DND-41 (cell line): ENCODE measurements around the gene NFKB1.

Experiments
- ATAC-seq: fragments of 200-7000 bp; cut with Tn5 transposase; 3 replicates; pipeline ENCODE4 v1.9.1; 2021; ENCODE audit warnings: low read depth; ENCODE audit not compliant: insufficient read depth
- DNase-seq: peaks from one replicate; pipeline ENCODE4 v3.0.0-alpha.2; 2020
- H2AFZ ChIP-seq: 2 replicates; pipeline ENCODE4 v1.6.0; 2012; ENCODE audit warnings: low read depth, low read length
- H3K27ac ChIP-seq: 2 replicates; pipeline ENCODE4 v1.5.1; 2012; ENCODE audit warnings: low read length, inconsistent platforms
- H3K27me3 ChIP-seq: fragments of 200-600 bp; sonication (generic); 2 replicates; pipeline ENCODE4 v1.6.0; 2012; ENCODE audit warnings: low read length, mild to moderate bottlenecking, inconsistent platforms; ENCODE audit not compliant: insufficient read depth, poor library complexity
- H3K36me3 ChIP-seq: 2 replicates; pipeline ENCODE4 v1.5.1; 2012; ENCODE audit warnings: low read length, inconsistent platforms; ENCODE audit not compliant: insufficient read depth
- H3K4me1 ChIP-seq: 2 replicates; pipeline ENCODE4 v1.5.1; 2012; ENCODE audit warnings: mild to moderate bottlenecking, low read length; ENCODE audit not compliant: insufficient read depth
- H3K4me2 ChIP-seq: 2 replicates; pipeline ENCODE4 v1.6.0; 2012; ENCODE audit warnings: mild to moderate bottlenecking, moderate library complexity, low read length, inconsistent platforms; ENCODE audit not compliant: insufficient read depth
- H3K4me3 ChIP-seq, 2 experiments: fragments of 200-600 bp in 1 of 2; shearing (Covaris generic) in 1 of 2; 2 replicates each; pipeline ENCODE4 v1.5.1; 2012 to 2016; ENCODE audit warnings: inconsistent platforms in 2 of 2, low read length in 2 of 2, mild to moderate bottlenecking in 2 of 2, low read depth in 1 of 2, moderate library complexity in 1 of 2
- H3K79me2 ChIP-seq: 2 replicates; pipeline ENCODE4 v1.6.0; 2012; ENCODE audit warnings: low read length, inconsistent platforms; ENCODE audit not compliant: insufficient read depth
- H3K9ac ChIP-seq: 2 replicates; pipeline ENCODE4 v1.6.0; 2012; ENCODE audit warnings: low read depth, mild to moderate bottlenecking, inconsistent platforms, low read length, moderate library complexity
- H3K9me3 ChIP-seq: 2 replicates; pipeline ENCODE4 v1.5.1; 2012; ENCODE audit warnings: low read length, moderate library complexity, mild to moderate bottlenecking, inconsistent platforms; ENCODE audit not compliant: insufficient read depth, severe bottlenecking
- H4K20me1 ChIP-seq: 2 replicates; pipeline ENCODE4 v1.6.0; 2012; ENCODE audit warnings: low read length; ENCODE audit not compliant: insufficient read depth
- EZH2 ChIP-seq: IDR thresholded peaks from 3 replicates; pipeline ENCODE4 v1.6.1; 2012; ENCODE audit warnings: borderline replicate concordance, low read depth, mild to moderate bottlenecking, moderate library complexity, low read length, inconsistent platforms; ENCODE audit not compliant: severe bottlenecking
- TF ChIP-seq, protein P1 (sequence below): IDR thresholded peaks from 2 replicates; pipeline ENCODE4 v1.5.1; 2012; ENCODE audit warnings: borderline replicate concordance, low read length, moderate library complexity, mild to moderate bottlenecking; ENCODE audit not compliant: poor library complexity, severe bottlenecking; ENCODE audit errors: extremely low read depth

NFKB1 gene

DNA sequence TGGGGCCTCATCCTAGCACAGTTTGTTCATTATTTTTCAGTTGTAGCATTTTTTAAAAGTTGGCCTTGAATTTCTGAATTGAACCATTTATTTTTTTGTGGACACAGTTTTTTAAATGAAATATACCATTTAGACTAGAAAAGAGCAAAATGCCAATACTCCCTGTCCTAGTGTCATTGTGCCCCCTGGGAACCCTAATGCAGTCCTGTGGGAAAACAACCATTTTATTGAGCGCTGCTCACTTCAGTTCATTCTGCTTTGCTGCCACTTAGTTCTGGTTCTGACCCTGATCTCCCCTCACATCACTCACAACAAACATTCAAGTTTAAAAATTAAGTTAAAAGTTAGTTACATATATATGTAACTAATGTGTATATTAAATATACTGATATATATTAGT, 5.4 kb downstream of the NFKB1 start:
- H2AFZ ChIP-seq: no peak overlapping the region
- peaks cover 4% of the 10 kb centered on the region; the same call in 1 of the 2 replicates for H3K36me3 ChIP-seq
- H3K4me3 ChIP-seq: no peak overlapping the region
- DNase-seq (no peak), ATAC-seq (no peak)
- H3K27me3 ChIP-seq: no peaks in the 10 kb centered on the region
- H3K4me2 ChIP-seq: no peak overlapping the region
- H3K9ac ChIP-seq: no peak overlapping the region
- peaks cover 5% of the 10 kb centered on the region; the same call in 1 of the 2 replicates for H4K20me1 ChIP-seq
- peaks cover 26% of the 10 kb centered on the region for H3K4me1 ChIP-seq
- TF ChIP-seq EZH2: no peak
- TF ChIP-seq, protein P1, sequence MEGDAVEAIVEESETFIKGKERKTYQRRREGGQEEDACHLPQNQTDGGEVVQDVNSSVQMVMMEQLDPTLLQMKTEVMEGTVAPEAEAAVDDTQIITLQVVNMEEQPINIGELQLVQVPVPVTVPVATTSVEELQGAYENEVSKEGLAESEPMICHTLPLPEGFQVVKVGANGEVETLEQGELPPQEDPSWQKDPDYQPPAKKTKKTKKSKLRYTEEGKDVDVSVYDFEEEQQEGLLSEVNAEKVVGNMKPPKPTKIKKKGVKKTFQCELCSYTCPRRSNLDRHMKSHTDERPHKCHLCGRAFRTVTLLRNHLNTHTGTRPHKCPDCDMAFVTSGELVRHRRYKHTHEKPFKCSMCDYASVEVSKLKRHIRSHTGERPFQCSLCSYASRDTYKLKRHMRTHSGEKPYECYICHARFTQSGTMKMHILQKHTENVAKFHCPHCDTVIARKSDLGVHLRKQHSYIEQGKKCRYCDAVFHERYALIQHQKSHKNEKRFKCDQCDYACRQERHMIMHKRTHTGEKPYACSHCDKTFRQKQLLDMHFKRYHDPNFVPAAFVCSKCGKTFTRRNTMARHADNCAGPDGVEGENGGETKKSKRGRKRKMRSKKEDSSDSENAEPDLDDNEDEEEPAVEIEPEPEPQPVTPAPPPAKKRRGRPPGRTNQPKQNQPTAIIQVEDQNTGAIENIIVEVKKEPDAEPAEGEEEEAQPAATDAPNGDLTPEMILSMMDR: no peak
- peaks cover 89% of the 10 kb centered on the region for H3K79me2 ChIP-seq
- no peaks in the 10 kb centered on the region for H3K9me3 ChIP-seq
- H3K27ac ChIP-seq: no peak overlapping the region

DNA sequence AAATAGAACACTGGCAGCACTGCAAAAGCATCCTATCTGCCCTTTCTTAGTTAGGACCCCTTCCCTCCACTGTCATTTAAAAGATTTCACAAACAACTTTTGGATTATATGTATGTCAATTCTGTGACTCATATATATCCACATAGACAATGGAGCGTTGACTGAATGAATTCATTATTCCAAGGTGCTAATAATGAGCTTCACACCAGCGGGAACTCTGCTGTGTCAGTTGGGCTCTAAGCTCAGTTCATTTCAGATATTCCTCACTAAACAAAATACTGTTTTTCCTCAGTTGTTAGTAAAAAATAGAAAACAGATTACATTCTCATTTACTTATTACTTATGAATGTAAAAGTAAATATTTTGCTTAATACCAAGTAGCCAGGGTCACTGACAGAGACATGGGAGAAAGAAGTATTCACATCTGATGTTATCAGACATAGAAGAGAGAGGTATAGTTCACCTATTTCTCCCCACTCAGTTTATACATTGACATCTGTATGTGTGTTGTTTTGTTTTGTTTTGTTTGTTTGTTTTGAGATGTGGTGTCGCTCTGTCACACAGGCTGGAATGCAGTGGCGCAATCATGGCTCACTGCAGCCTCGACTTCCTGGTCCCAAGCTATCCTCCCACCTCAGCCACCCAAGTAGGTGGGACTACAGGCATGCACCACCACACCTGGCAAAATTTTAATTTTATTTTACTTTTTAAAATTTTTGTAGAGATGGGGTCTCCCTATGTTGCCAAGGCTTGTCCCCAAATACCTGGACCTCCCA, 10.9 kb downstream of the NFKB1 start:
- no peaks in the 10 kb centered on the region for H3K27me3 ChIP-seq
- no peaks in the 10 kb centered on the region for H3K9me3 ChIP-seq
- no peak overlapping the region for H3K4me2 ChIP-seq
- no peak overlapping the region for H3K9ac ChIP-seq
- no peak for DNase-seq
- no peak overlapping the region for H3K27ac ChIP-seq
- peaks cover 64% of the 10 kb centered on the region for H3K79me2 ChIP-seq
- ATAC-seq: no peak
- no peak overlapping the region for H3K4me3 ChIP-seq
- peaks cover 3% of the 10 kb centered on the region; the same call in 1 of the 2 replicates for H4K20me1 ChIP-seq
- H3K36me3 ChIP-seq: peaks cover 3% of the 10 kb centered on the region; the same call in 1 of the 2 replicates
- H2AFZ ChIP-seq: no peak overlapping the region
- H3K4me1 ChIP-seq: no peaks in the 10 kb centered on the region
- TF ChIP-seq EZH2: no peak
- TF ChIP-seq, protein P1: no peak

DNA sequence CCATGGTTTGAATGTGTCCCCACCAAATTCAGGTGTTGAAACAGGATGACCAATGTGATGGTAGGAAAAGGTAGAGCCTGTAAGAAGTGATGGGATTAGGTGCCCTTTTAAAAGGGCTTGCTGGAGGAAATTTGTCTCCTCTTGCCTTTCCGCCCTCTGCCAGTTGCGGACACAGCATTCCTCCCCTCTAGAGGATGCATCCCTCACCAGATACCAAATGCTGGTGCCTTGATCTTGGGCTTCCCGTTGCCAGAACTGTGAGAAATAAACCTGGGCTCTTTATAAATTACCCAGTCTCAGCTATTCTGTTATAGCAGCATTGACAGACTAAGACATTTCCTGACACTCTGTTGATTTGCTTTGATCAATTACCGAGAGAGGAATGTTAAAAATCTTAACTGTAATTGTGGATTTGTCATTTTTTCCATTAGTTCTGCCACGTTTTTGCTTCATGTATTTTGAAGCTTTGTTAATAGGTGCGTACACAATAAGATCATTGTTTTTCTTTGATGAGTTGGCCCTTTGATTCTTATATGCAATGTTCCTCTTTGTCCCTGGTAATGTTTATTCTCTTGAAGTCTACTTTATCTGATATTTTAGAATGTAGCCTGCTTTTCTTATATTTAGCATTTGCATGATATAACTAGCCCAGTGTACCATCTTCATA, 13.3 kb downstream of the NFKB1 start:
- no peaks in the 10 kb centered on the region for H3K4me1 ChIP-seq
- no peaks in the 10 kb centered on the region for H3K9me3 ChIP-seq
- TF ChIP-seq EZH2: no peak
- TF ChIP-seq, protein P1: no peak
- peaks cover 55% of the 10 kb centered on the region for H3K79me2 ChIP-seq
- peaks cover 8% of the 10 kb centered on the region; the same call in 1 of the 2 replicates for H4K20me1 ChIP-seq
- H3K4me2 ChIP-seq: no peak overlapping the region
- DNase-seq (no peak), ATAC-seq (no peak)
- H3K9ac ChIP-seq: no peak overlapping the region
- no peak overlapping the region for H3K27ac ChIP-seq
- no peaks in the 10 kb centered on the region for H3K27me3 ChIP-seq
- H3K4me3 ChIP-seq: no peak overlapping the region
- peaks cover 3% of the 10 kb centered on the region; the same call in 1 of the 2 replicates for H3K36me3 ChIP-seq
- no peak overlapping the region for H2AFZ ChIP-seq
